ENCODE results near the gene CRYBB3.

The CRYBB3 gene

GRCh38 chr22:25199731-25200520 is at the start of gene CRYBB3:
TSS of gene CRYBB3 (plus strand) at chr22:25199858. CDS start at chr22:25201397, 1,539 bp downstream.
- DNase-seq = no peak

GRCh38 chr22:25153961-25154666 is 45.5 kb upstream of the CRYBB3 start:
- DNase-seq = peak; percentile 29

GRCh38 chr22:25154667-25154999 is 45.0 kb upstream of the CRYBB3 start:
- no peak for DNase-seq

- DNase-seq = no peak
These were observed 42.9 kb upstream of the CRYBB3 start for GRCh38 chr22:25156736-25157135.

- DNase-seq = no peak
These were observed 40.6 kb upstream of the CRYBB3 start for GRCh38 chr22:25159028-25159427.

- no peak for DNase-seq
These were observed 39.3 kb upstream of the CRYBB3 start for GRCh38 chr22:25160120-25160996.

- no peak for DNase-seq
These were observed 38.4 kb upstream of the CRYBB3 start for GRCh38 chr22:25161017-25161915.

GRCh38 chr22:25161916-25162530 is 37.6 kb upstream of the CRYBB3 start:
- DNase-seq = no peak

- no peak for DNase-seq
These were observed 37.1 kb upstream of the CRYBB3 start for GRCh38 chr22:25162561-25162960.

GRCh38 chr22:25165785-25166184 is 33.9 kb upstream of the CRYBB3 start:
- DNase-seq = no peak

- no peak for DNase-seq
These were observed 33.2 kb upstream of the CRYBB3 start for GRCh38 chr22:25166266-25167040.

- no peak for DNase-seq
These were observed 32.6 kb upstream of the CRYBB3 start for GRCh38 chr22:25167082-25167481.

GRCh38 chr22:25167834-25168601 is 31.6 kb upstream of the CRYBB3 start:
- DNase-seq = no peak

GRCh38 chr22:25169278-25170031 is 30.2 kb upstream of the CRYBB3 start:
- DNase-seq = no peak

GRCh38 chr22:25170426-25170980 is 29.2 kb upstream of the CRYBB3 start:
- DNase-seq = no peak

- DNase-seq = no peak
These were observed 27.5 kb upstream of the CRYBB3 start for GRCh38 chr22:25172153-25172552.

- DNase-seq = no peak
These were observed 25.3 kb upstream of the CRYBB3 start for GRCh38 chr22:25174156-25174887.

GRCh38 chr22:25174888-25175411 is 24.7 kb upstream of the CRYBB3 start:
- no peak for DNase-seq

Data from NCI-H2029 treated with DMSO at 0.1 percent for 48 hours (cell line).